GM12878 (cell line): Measurements from ENCODE around the gene GPT2. TPM values are rescaled to one million over a fixed set of nuclear protein-coding genes. Genes with fewer than 3 reads are reported as not detected.

Source experiments
- ATAC-seq: fragments of 200-7000 bp; cut with Tn5 transposase; 3 replicates; pipeline ENCODE4 v1.9.1; 2020; ENCODE audit warnings: mild to moderate bottlenecking, moderate library complexity
- BruUV-seq: library from RNA; stranded (reverse); fragments of 400-500 nt; replicated peaks from 2 replicates; lab custom pipeline; 2021; lab: Mats Ljungman, UMichigan
- CTCF ChIA-PET: fragments of 300-600 bp; sonication (Branson Sonifier 250); formaldehyde crosslinking; extraction: SDS; loops from one replicate; lab custom pipeline; 2021; ENCODE audit warnings: inconsistent platforms; lab: Yijun Ruan, JAX
- POLR2A ChIA-PET: fragments of 350-600 bp; formaldehyde crosslinking; extraction: SDS; loops from one replicate; lab custom pipeline; 2021; ENCODE audit warnings: inconsistent platforms; lab: Charles Lee
- RAD21 ChIA-PET: fragments of 300-600 bp; sonication (Branson Sonifier 250); formaldehyde crosslinking; loops from one replicate; lab custom pipeline; 2023; ENCODE audit warnings: antibody characterized with exemption; ENCODE audit not compliant: unreplicated experiment; lab: Charles Lee
- SMC1A ChIA-PET: fragments of 300-600 bp; sonication (Branson Sonifier 250); formaldehyde crosslinking; loops from one replicate; lab custom pipeline; 2023; ENCODE audit not compliant: unreplicated experiment, uncharacterized antibody; lab: Charles Lee
- DNase-seq: peaks from one replicate; pipeline ENCODE4 v3.0.0-alpha.2; 2011; ENCODE audit warnings: low read depth, low spot score
- FAIRE-seq: peaks from 3 replicates; lab custom pipeline; 2011; peaks lifted over from hg19 to GRCh38; lab: Jason Lieb, UNC
- H2AFZ ChIP-seq: 2 replicates; pipeline ENCODE4 v1.6.0; 2011; ENCODE audit warnings: low read depth, low read length, control low read depth; ENCODE audit not compliant: control insufficient read depth
- H3K27ac ChIP-seq: 2 replicates; pipeline ENCODE4 v1.5.1; 2011; ENCODE audit warnings: control low read depth; ENCODE audit not compliant: control insufficient read depth, insufficient read depth
- H3K27me3 ChIP-seq, 2 experiments: replicated peaks in 1 of 2; 2 replicates each; pipeline versions ENCODE4 v1.6.0 to v1.6.1; 2011; ENCODE audit warnings: low read length in 1 of 2; ENCODE audit not compliant: control insufficient read depth in 2 of 2, insufficient read depth in 2 of 2
- H3K36me3 ChIP-seq, 2 experiments: 2 replicates each; pipeline ENCODE4 v1.5.1; 2011; ENCODE audit warnings: low read length in 1 of 2; ENCODE audit not compliant: control insufficient read depth in 2 of 2, insufficient read depth in 2 of 2
- H3K4me1 ChIP-seq: 2 replicates; pipeline ENCODE4 v1.6.1; 2011; ENCODE audit warnings: mild to moderate bottlenecking, low read length, moderate library complexity, mixed read lengths; ENCODE audit not compliant: control insufficient read depth, insufficient read depth
- H3K4me2 ChIP-seq: 2 replicates; pipeline ENCODE4 v1.6.0; 2011; ENCODE audit warnings: control low read depth; ENCODE audit not compliant: control insufficient read depth, insufficient read depth
- H3K4me3 ChIP-seq: fragments of 200-600 bp; sonication (generic); 2 replicates; pipeline ENCODE4 v1.5.1; 2016
- H3K79me2 ChIP-seq: 2 replicates; pipeline ENCODE4 v1.6.0; 2011; ENCODE audit warnings: low read length; ENCODE audit not compliant: control insufficient read depth, insufficient read depth
- H3K9ac ChIP-seq: 2 replicates; pipeline ENCODE4 v1.8.0; 2011; ENCODE audit warnings: low read length, control low read depth, mixed read lengths; ENCODE audit not compliant: control insufficient read depth, insufficient read depth
- H3K9me3 ChIP-seq: replicated peaks from 3 replicates; pipeline ENCODE4 v1.5.1; 2011; ENCODE audit warnings: mild to moderate bottlenecking, low read length; ENCODE audit not compliant: control insufficient read depth, insufficient read depth
- H4K20me1 ChIP-seq: 2 replicates; pipeline ENCODE4 v1.6.0; 2011; ENCODE audit not compliant: control insufficient read depth, insufficient read depth
- CHD1 ChIP-seq: IDR thresholded peaks from 2 replicates; pipeline ENCODE4 v1.6.1; 2012; ENCODE audit warnings: low read depth, low read length, improper control_type of control experiment
- ESRRA ChIP-seq: IDR thresholded peaks from 2 replicates; pipeline ENCODE4 v1.6.1; 2012; ENCODE audit warnings: mild to moderate bottlenecking, low read length, improper control_type of control experiment
- HDAC6 ChIP-seq: fragments of 200-600 bp; sonication (generic); IDR thresholded peaks from one replicate; pipeline ENCODE4 v1.8.0; 2017; ENCODE audit warnings: antibody characterized with exemption; ENCODE audit not compliant: unreplicated experiment
- IKZF1 ChIP-seq: fragments of 450-650 bp; conservative IDR thresholded peaks from 2 replicates; pipeline ENCODE4 v1.6.1; 2017; ENCODE audit warnings: antibody characterized with exemption, mild to moderate bottlenecking
- PRDM15 ChIP-seq: fragments of 450-650 bp; formaldehyde crosslinking; IDR thresholded peaks from 2 replicates; pipeline ENCODE4 v1.4.0; 2020; ENCODE audit warnings: mild to moderate bottlenecking, moderate library complexity
- SMAD5 ChIP-seq: IDR thresholded peaks from 2 replicates; pipeline ENCODE4 v1.6.1; 2016; ENCODE audit warnings: antibody characterized with exemption, low read depth
- USF2 ChIP-seq: IDR thresholded peaks from 2 replicates; pipeline ENCODE4 v1.6.1; 2011; ENCODE audit warnings: low read depth, low read length, improper control_type of control experiment, borderline replicate concordance
- ZNF622 ChIP-seq: fragments of 450-650 bp; IDR thresholded peaks from 2 replicates; pipeline ENCODE4 v1.6.1; 2017; ENCODE audit warnings: mild to moderate bottlenecking, inconsistent platforms
- WGBS: methylation state at CpG from one replicate; pipeline ENCODE4 v1.1.6; 2016; ENCODE audit warnings: low lambda C conversion rate; ENCODE audit not compliant: insufficient replicate concordance, insufficient coverage; ENCODE audit errors: missing lambda C conversion rate; 5-methylcytosine and 5-hydroxymethylcytosine counted together
- in situ Hi-C: fragments of 300-500 bp; cut with MboI; formaldehyde crosslinking; loops from 9 replicates; pipeline ENCODE4 v1.14.3; 2018; ENCODE audit warnings: mixed read lengths
- intact Hi-C: fragments of 100-400 bp; cut with micrococcal nuclease; formaldehyde crosslinking; loops from one replicate; pipeline ENCODE4 v1.14.2; 2022; ENCODE audit not compliant: unreplicated experiment
- polyA plus RNA-seq, 11 experiments: library from polyadenylated mRNA; depleted of rRNA in 4 of 11; unstranded in 6 of 11; stranded (reverse) in 5 of 11; fragments of >200 nt; fragmentation: Nextera tagmentation in 4 of 11; fragmentation: Illumina TruSeq in 1 of 11; extraction: Ambion mirVana in 4 of 11; extraction: Trizol in 1 of 11; gene quantifications; 1 replicate in 1 of 11; 2 replicates in 10 of 11; pipeline versions ENCODE4 v1.2.1 to v1.2.3, GENCODE V29; 2011 to 2016; ENCODE audit warnings: inconsistent platforms in 2 of 11, missing spikeins in 2 of 11, low read depth in 1 of 11
- total RNA-seq, 4 experiments: library from RNA; depleted of rRNA in 3 of 4; stranded (reverse); fragments of >200 nt in 3 of 4; fragmentation: Illumina TruSeq in 1 of 4; extraction: Trizol in 1 of 4; gene quantifications; 2 replicates each; pipeline versions ENCODE4 v1.2.1 to v1.2.3, GENCODE V29; 2013 to 2021

GPT2 gene
- total and polyA plus RNA-seq, 10 of the 15 experiments (the other 5 are each of a cell fraction or from before 2014, with no cell fraction given), result 0.45 to 9.9 (median 4.3) TPM

GRCh38 chr16:46836534-46837530 is 47.3 kb upstream of the GPT2 start:
- intact Hi-C loops (loop anchor here (10.0 kb wide), 1 partner anchor 1328 kb away; no protein-coding TSS in a partner anchor), in situ Hi-C loops (no loop called here)
- no peak overlapping the region for H3K4me3 ChIP-seq
- no peaks in the 10 kb centered on the region for H4K20me1 ChIP-seq
- RAD21 ChIA-PET, result no interaction called here
- TF ChIP-seq ZNF622, result no peak
- no peak for TF ChIP-seq IKZF1
- TF ChIP-seq HDAC6, result no peak
- no peak for TF ChIP-seq SMAD5
- TF ChIP-seq ESRRA, result no peak
- TF ChIP-seq PRDM15 (CRISPR knock-in tag), result no peak
- TF ChIP-seq CHD1, result no peak
- TF ChIP-seq USF2, result no peak
- H2AFZ ChIP-seq, result no peak overlapping the region
- no peak overlapping the region for H3K4me2 ChIP-seq
- CTCF ChIA-PET, result no interaction called here
- no TSS peak for BruUV-seq
- FAIRE-seq (no peak), DNase-seq (no peak), ATAC-seq (no peak)
- no peaks in the 10 kb centered on the region for H3K9me3 ChIP-seq
- no peaks in the 10 kb centered on the region for H3K79me2 ChIP-seq
- H3K4me1 ChIP-seq, result 0 out of 2 replicates have a peak, but pooled peaks cover 2% of the 10 kb centered on the region
- H3K27ac ChIP-seq, result no peak overlapping the region
- no peak overlapping the region for H3K9ac ChIP-seq
- SMC1A ChIA-PET, result interaction anchor here (0.6 kb wide), 1 partner anchor 52 kb away, joined by 4 read pairs; no protein-coding TSS in a partner anchor
- no peaks in the 10 kb centered on the region for H3K27me3 ChIP-seq
- WGBS, result 56% methylated on average over 6 of the region's 6 CpGs
- H3K36me3 ChIP-seq, result no peaks in the 10 kb centered on the region
- POLR2A ChIA-PET, result no interaction called here
